SJCRH30 (cell line): ENCODE measurements around the gene ANKRD52. TPM values are rescaled to one million over a fixed set of nuclear protein-coding genes. Genes with fewer than 3 reads are reported as not detected.
A peak's percentile ranks its signal among the peaks of the same experiment; 100 is the strongest.

Source experiments
- DNase-seq, 2 experiments: peaks; one replicate each; pipeline ENCODE4 v3.0.0-alpha.2; 2015 to 2020
- H3K27ac ChIP-seq: fragments of 250-450 bp; sonication (Bioruptor Pico); 2 replicates; pipeline ENCODE4 v1.5.1; 2020; ENCODE audit warnings: mild to moderate bottlenecking, moderate library complexity
- H3K27me3 ChIP-seq: fragments of 250-450 bp; sonication (Bioruptor Pico); 2 replicates; pipeline ENCODE4 v1.5.1; 2020; ENCODE audit warnings: mild to moderate bottlenecking, moderate library complexity
- H3K36me3 ChIP-seq: fragments of 250-450 bp; sonication (Bioruptor Pico); 2 replicates; pipeline ENCODE4 v1.5.1; 2020; ENCODE audit warnings: mild to moderate bottlenecking, moderate library complexity
- H3K4me1 ChIP-seq: fragments of 250-450 bp; sonication (Bioruptor Pico); 2 replicates; pipeline ENCODE4 v1.5.1; 2020; ENCODE audit warnings: mild to moderate bottlenecking, moderate library complexity
- H3K4me3 ChIP-seq: fragments of 250-450 bp; sonication (Bioruptor Pico); 2 replicates; pipeline ENCODE4 v1.5.1; 2020; ENCODE audit warnings: mild to moderate bottlenecking, moderate library complexity
- H3K9me3 ChIP-seq: fragments of 250-450 bp; sonication (Bioruptor Pico); replicated peaks from 2 replicates; pipeline ENCODE4 v1.5.1; 2020; ENCODE audit warnings: mild to moderate bottlenecking, moderate library complexity
- total RNA-seq: library from RNA; depleted of rRNA; stranded (reverse); fragments of >200 nt; shearing (Covaris generic); gene quantifications from 2 replicates; pipeline ENCODE4 v1.2.3, GENCODE V29; 2014; rRNA removed

Gene ANKRD52
- total RNA-seq, 1 experiment from 2014 or later = 12.5 TPM

DNA sequence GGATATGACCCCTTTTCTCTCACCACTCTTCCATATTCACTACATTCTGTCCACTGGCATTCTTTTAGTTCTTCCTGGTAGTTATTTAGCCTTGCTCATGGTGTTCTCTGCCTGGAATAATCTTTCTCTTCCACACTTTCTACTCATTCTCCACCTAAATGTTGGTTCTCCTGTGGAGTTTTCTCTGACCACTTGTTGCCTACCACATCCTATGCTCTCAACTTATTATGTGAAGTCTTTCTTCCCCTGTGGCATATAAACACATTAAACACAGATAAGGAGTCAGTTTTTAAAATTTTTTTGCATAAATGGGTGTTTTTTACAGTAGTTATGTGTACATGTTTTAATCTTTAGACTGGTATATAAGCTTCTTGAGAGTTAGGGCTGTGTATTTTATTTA, 65.6 kb downstream of the ANKRD52 start:
- no peak for DNase-seq
- Histone ChIP-seq H3K36me3 (no peaks in the 10 kb centered on the region), H3K27ac (no peak overlapping the region), H3K9me3 (no peaks in the 10 kb centered on the region), H3K27me3 (no peaks in the 10 kb centered on the region), H3K4me3 (no peak overlapping the region), H3K4me1 (peaks cover 8% of the 10 kb centered on the region; the same call in 1 of the 2 replicates)

DNA sequence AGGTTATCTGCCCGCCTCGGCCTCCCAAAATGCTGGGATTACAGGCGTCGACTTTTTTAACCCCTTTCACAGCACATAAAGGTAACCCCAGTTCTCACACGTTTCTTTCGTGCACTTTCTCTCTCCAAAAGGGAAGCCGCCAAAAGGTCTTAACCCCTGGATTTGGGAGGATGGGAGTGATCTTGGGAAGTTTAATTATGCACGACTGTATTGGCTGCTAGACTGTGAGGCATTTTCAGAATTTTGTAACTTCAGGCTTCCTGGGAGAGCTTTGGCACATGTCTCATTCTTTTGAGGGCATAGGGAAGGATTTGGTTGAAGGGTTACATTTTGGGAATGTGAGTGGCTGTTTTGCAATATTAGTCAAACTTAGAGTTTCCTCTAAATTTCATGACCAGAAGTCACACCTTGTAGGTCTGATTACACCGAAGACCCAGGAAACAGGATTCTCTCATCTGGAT, 67.5 kb downstream of the ANKRD52 start:
- Histone ChIP-seq H3K27ac (no peak overlapping the region; the same call in 1 of the 2 replicates), H3K4me1 (peaks cover 8% of the 10 kb centered on the region; the same call in 1 of the 2 replicates), H3K27me3 (no peaks in the 10 kb centered on the region), H3K9me3 (no peaks in the 10 kb centered on the region), H3K4me3 (peak overlapping the region; percentile 73), H3K36me3 (peaks cover 12% of the 10 kb centered on the region)
- peak in 1 of 2 experiments; percentile 29 for DNase-seq

DNA sequence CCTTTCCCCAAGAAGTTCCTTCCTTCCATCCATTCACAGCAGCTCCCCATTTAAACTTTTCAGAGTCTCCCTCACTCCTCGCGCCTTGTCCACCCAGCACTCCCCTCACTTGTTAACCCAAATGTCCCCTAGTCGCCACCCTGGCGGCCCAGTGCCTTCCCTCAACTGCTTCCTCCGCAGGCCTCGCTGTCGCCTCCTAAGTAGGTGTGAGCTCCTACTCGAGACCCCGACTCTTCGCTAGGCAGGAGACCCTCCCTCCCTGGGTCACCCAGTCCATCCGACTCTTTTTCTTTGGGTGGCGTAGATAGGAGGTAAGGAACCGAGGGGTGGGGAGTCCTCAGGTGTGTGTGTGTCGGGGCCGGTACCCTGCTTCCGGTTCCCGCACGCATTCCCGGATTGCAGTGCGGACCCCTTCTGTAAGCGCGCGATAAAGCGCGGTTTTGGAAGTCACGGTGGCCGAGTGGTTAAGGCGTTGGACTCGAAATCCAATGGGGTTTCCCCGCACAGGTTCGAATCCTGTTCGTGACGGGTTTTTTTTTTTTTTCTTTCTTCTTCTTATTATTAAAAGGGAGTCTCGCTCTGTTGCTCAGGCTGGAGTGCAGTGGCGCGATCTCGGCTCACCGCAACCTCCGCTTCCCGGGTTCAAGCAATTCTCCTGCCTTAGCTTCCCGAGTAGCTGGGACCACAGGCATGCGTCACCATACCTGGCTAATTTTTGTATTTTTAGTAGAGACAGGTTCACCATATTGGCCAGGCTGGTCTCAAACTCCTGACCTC, 68.1 kb downstream of the ANKRD52 start:
- Histone ChIP-seq H3K4me3 (peak overlapping the region; percentile 73), H3K4me1 (peaks cover 8% of the 10 kb centered on the region; the same call in 1 of the 2 replicates), H3K27ac (peak overlapping the region; percentile 34; the same call in 1 of the 2 replicates), H3K9me3 (no peaks in the 10 kb centered on the region), H3K36me3 (peaks cover 14% of the 10 kb centered on the region), H3K27me3 (no peaks in the 10 kb centered on the region)
- peak; percentile 79 to 93 for DNase-seq

DNA sequence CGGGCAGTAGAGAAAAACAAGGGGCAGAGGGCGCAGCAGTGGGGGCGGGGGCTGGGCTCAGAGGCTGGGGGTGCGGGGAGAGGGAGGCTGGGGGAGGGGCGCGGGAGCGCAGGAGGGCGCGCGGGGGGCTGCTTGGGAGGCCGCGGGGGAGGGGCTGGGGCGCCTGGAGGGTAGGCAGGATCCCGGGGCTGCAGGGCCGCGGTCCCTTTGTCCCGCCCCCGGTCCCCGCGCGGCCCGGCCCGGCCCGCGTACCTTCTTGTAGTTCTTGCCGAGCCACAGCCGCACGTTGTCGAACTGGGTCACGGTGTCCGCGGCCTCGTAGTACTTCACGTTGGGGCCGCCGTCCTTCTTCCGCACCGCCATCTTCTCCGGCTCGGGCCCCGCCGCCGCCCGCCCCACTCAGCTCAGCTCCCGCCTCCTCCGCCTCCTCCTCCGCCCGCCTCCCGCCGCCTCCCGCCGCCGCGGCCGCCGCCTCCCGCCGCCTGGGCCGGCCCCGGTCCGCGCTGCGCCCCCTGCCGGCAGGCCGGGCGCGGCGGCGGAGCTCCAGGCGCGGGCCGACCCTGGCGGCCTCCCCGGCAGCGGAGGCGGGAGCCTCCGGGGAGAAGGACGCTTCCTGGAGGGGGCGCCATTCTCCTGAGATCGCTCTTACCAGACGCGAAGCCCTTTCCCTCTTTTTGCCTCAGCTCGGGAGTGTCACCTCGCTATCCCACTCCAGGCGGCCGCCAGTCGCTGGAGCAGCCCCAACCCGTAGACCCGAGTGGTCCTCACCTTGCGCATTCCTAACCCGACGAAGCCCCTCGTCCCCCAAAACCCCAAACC, 68.9 kb downstream of the ANKRD52 start, which contains the start of gene SMARCC2:
SMARCC2 (minus strand) TSS at position 385 of the 819 bp plus-strand sequence; CDS start at position 363, 22 bp downstream.
- H3K4me3 ChIP-seq = peak within 1 kb of the TSS; percentile 73
- peak within 1 kb of the TSS; percentile 64 for H3K27ac ChIP-seq
- H3K4me1 ChIP-seq = peaks cover 8% of the 10 kb centered on the region; the same call in 1 of the 2 replicates
- peak; percentile 91 to 93 for DNase-seq
- peaks cover 21% of the 10 kb centered on the region for H3K36me3 ChIP-seq
- no peaks in the 10 kb centered on the region for H3K9me3 ChIP-seq
- H3K27me3 ChIP-seq = no peaks in the 10 kb centered on the region

DNA sequence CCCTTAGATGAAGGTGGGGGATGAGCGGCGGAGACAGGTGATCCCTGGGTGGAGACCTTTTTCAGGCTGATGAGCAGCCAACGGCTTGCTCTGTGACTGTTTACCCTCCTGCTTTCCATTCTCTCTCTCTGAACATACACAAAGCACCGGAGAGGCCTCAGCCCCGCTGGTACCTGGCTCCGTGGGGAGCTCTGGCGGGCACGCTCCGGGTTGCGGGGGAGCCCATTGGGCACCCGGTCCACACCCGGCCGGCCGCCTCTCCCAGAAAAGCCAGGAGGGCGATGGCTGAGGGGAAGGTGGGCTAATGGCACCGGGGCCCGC, 69.4 kb downstream of the ANKRD52 start:
- Histone ChIP-seq H3K4me3 (peak overlapping the region; percentile 73), H3K4me1 (peaks cover 8% of the 10 kb centered on the region; the same call in 1 of the 2 replicates), H3K27me3 (no peaks in the 10 kb centered on the region), H3K27ac (peak overlapping the region; percentile 64), H3K9me3 (no peaks in the 10 kb centered on the region), H3K36me3 (peaks cover 25% of the 10 kb centered on the region)
- peak; percentile 54 to 69 for DNase-seq

DNA sequence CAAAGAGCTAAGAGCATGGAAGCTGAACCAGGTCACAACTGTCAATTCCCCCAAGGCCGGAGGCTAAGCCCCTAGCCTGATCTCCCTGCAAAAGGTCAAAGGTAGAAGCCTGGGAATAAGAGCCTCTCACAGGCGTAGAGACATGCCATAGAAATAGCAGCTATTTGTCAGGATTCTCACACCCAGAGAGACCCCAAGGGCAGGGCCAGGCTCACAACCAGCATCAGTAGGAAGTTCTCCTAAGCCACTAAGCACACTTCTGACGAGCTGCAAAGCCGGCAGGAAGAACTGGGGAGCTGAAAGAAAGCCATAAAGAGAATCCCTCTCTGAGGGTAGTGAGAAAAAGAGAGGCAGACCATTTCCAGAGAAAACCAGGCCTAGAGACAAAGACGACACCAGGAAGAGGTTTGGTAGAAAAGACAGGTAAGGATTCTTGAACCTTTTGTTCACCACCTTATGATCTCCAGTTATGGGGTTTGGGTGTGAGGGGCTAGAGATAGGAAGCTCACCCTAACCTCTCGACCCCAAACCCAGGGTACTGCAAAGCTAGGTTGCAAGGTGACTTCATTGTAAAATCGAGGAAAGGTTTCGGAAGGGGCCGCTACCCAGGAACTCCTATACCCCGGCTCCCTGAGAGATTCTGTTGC, 69.9 kb downstream of the ANKRD52 start:
- Histone ChIP-seq H3K4me3 (peak overlapping the region; percentile 73), H3K27ac (peak overlapping the region; percentile 64), H3K4me1 (peaks cover 6% of the 10 kb centered on the region; the same call in 1 of the 2 replicates), H3K9me3 (no peaks in the 10 kb centered on the region), H3K27me3 (no peaks in the 10 kb centered on the region), H3K36me3 (peaks cover 30% of the 10 kb centered on the region)
- peak in 1 of 2 experiments; percentile 24 for DNase-seq

Other genes starting within 250 kb of the ANKRD52 start
- 1.7 and 2.2 TPM in 2 replicates for gene IKZF4, start 237.3 kb downstream of the ANKRD52 start, total RNA-seq
- 229 and 271 TPM in 2 replicates for gene RPS26, start 216.5 kb downstream of the ANKRD52 start, total RNA-seq
- 38.0 and 38.8 TPM in 2 replicates for gene ERBB3, start 178.2 kb downstream of the ANKRD52 start, total RNA-seq
- gene PA2G4, start 153.8 kb downstream of the ANKRD52 start, total RNA-seq = 342 and 348 TPM in 2 replicates
- gene RPL41, start 141.8 kb downstream of the ANKRD52 start, total RNA-seq = 5,544 and 5,661 TPM in 2 replicates
- gene ZC3H10, start 140.1 kb downstream of the ANKRD52 start, total RNA-seq = 5.5 and 5.8 TPM in 2 replicates
- 86.7 and 92.9 TPM in 2 replicates for gene ESYT1, start 130.1 kb downstream of the ANKRD52 start, total RNA-seq
- gene MYL6B, start 105.8 kb downstream of the ANKRD52 start, total RNA-seq = 199 and 208 TPM in 2 replicates
- 564 and 633 TPM in 2 replicates for gene MYL6, start 100.0 kb downstream of the ANKRD52 start, total RNA-seq
- 57.3 and 60.9 TPM in 2 replicates for gene SMARCC2, start 68.9 kb downstream of the ANKRD52 start, total RNA-seq
- 24.3 and 25.7 TPM in 2 replicates for gene RNF41, start 36.5 kb downstream of the ANKRD52 start, total RNA-seq
- gene NABP2, start 34.0 kb downstream of the ANKRD52 start, total RNA-seq = 43.2 and 46.5 TPM in 2 replicates
- not detected in 2 replicates for gene SLC39A5, start 28.3 kb downstream of the ANKRD52 start, total RNA-seq
- 13.8 and 14.4 TPM in 2 replicates for gene COQ10A, start 8.6 kb upstream of the ANKRD52 start, total RNA-seq
- 183 and 185 TPM in 2 replicates for gene CS, start 41.9 kb upstream of the ANKRD52 start, total RNA-seq
- 75.2 and 80.9 TPM in 2 replicates for gene CNPY2, start 57.6 kb upstream of the ANKRD52 start, total RNA-seq
- gene PAN2, start 75.6 kb upstream of the ANKRD52 start, total RNA-seq = 25.5 and 27.9 TPM in 2 replicates
- 0.41 TPM in 1 of 2 replicates, not detected in the other for gene IL23A, start 80.5 kb upstream of the ANKRD52 start, total RNA-seq
- gene STAT2, start 101.7 kb upstream of the ANKRD52 start, total RNA-seq = 38.8 and 44.0 TPM in 2 replicates
- gene APOF, start 104.5 kb upstream of the ANKRD52 start, total RNA-seq = not detected in 2 replicates
- gene TIMELESS, start 191.0 kb upstream of the ANKRD52 start, total RNA-seq = 32.3 and 36.2 TPM in 2 replicates
- gene MIP, start 196.3 kb upstream of the ANKRD52 start, total RNA-seq = not detected in 2 replicates
- gene SPRYD4, start 210.2 kb upstream of the ANKRD52 start, total RNA-seq = 3.0 and 3.7 TPM in 2 replicates
- not detected in 2 replicates for gene GLS2, start 229.8 kb upstream of the ANKRD52 start, total RNA-seq